Psoas muscle (tissue), 8 donors: ENCODE measurements around the gene SMIM28. TPM values are rescaled to one million over a fixed set of nuclear protein-coding genes. Genes with fewer than 3 reads are reported as not detected.

Experiments used
- ATAC-seq, 4 donors: fragments of 200-7000 bp; cut with Tn5 transposase; one replicate each; pipeline ENCODE4 v1.9.1; 2020; ENCODE audit warnings: moderate library complexity in 3 of 4, mild to moderate bottlenecking in 2 of 4
- DNase-seq, 2 donors: peaks; one replicate each; pipeline ENCODE4 v3.0.0-alpha.2; 2020
- H3K27ac ChIP-seq: fragments of 200-600 bp; one replicate; pipeline ENCODE4 v1.8.0; 2022
- H3K27me3 ChIP-seq, 3 donors: fragments of 200-600 bp in 1 of 3; one replicate each; pipeline versions ENCODE4 v1.6.1 to v1.8.0; 2013 to 2022; ENCODE audit warnings: low read length in 2 of 3, mild to moderate bottlenecking in 2 of 3, moderate library complexity in 1 of 3; ENCODE audit not compliant: insufficient read depth in 3 of 3
- H3K36me3 ChIP-seq, 2 donors: fragments of 200-600 bp in 1 of 2; one replicate each; pipeline versions ENCODE4 v1.6.1 to v1.8.0; 2013 to 2022; ENCODE audit warnings: low read depth in 1 of 2, mild to moderate bottlenecking in 1 of 2, moderate library complexity in 1 of 2; ENCODE audit not compliant: insufficient read depth in 1 of 2
- H3K4me1 ChIP-seq: fragments of 200-600 bp; one replicate; pipeline ENCODE4 v1.8.0; 2022
- H3K4me3 ChIP-seq: fragments of 200-600 bp; one replicate; pipeline ENCODE4 v1.8.0; 2022; ENCODE audit warnings: mild to moderate bottlenecking
- H3K9me3 ChIP-seq: fragments of 200-600 bp; one replicate; pipeline ENCODE4 v1.8.0; 2022
- CTCF ChIP-seq: fragments of 200-600 bp; IDR thresholded peaks from one replicate; pipeline ENCODE4 v1.8.0; 2022; ENCODE audit warnings: antibody characterized with exemption
- WGBS, 3 donors: extraction: QIAGEN DNeasy Blood & Tissue Kit; methylation state at CpG; one replicate each; pipeline versions ENCODE4 v1.1.6 to v1.1.7; 2013; 5-methylcytosine and 5-hydroxymethylcytosine counted together
- intact Hi-C, 2 donors: fragments of 100-400 bp; cut with DNase I; formaldehyde crosslinking; loops; one replicate each; pipeline versions ENCODE4 v1.11.0 to v1.14.2; 2022
- polyA plus RNA-seq, 3 donors: library from polyadenylated mRNA; stranded (reverse); fragments of 200-250 nt; gene quantifications; one replicate each; pipeline ENCODE4 v1.2.3, GENCODE V29; 2013
- total RNA-seq, 4 donors: library from RNA; stranded (reverse); fragmentation: NEBNext Ultra II Directional in 2 of 4; extraction: Animal tissue kit (Norgen Biotek cat#: 25700) in 2 of 4; gene quantifications; one replicate each; pipeline versions ENCODE4 v1.2.1 to v1.2.4, GENCODE V29; 2021 to 2023
- donor health status: healthy with polysubstance abuse.
- donor health status: DM: no; HTN: no; CAD: no; lungs with moderate emphysema.
- donor health status: Bipolar disorder and iron deficiency.
- donor health status: healthy.
- donor health status: DM: yes; HTN: yes; CAD: no.
- donor health status: DM: no; HTN: no; CAD: no.
- donor health status: DM: no; HTN: no; CAD: no.
- donor health status: DM: yes; HTN: yes; CAD: no.

SMIM28 gene
- total and polyA plus RNA-seq, 7 donors, result not detected

- H3K4me3 ChIP-seq, result no peak overlapping the region
- no peaks in the 10 kb centered on the region for H3K36me3 ChIP-seq
- no peaks in the 10 kb centered on the region for H3K4me1 ChIP-seq
- H3K9me3 ChIP-seq, result no peaks in the 10 kb centered on the region
- no peak for TF ChIP-seq CTCF
- DNase-seq, result no peak
- no peak overlapping the region for H3K27ac ChIP-seq
- no peaks in the 10 kb centered on the region for H3K27me3 ChIP-seq
- WGBS, 3 donors, result 82 to 83% (median 83%) methylated on average over 14 of the region's 14 CpGs
- intact Hi-C loops, result no loop called here
- no peak for ATAC-seq
Measured at GRCh38 chr6:138334000-138334399, 43.7 kb upstream of the SMIM28 start.

DNA sequence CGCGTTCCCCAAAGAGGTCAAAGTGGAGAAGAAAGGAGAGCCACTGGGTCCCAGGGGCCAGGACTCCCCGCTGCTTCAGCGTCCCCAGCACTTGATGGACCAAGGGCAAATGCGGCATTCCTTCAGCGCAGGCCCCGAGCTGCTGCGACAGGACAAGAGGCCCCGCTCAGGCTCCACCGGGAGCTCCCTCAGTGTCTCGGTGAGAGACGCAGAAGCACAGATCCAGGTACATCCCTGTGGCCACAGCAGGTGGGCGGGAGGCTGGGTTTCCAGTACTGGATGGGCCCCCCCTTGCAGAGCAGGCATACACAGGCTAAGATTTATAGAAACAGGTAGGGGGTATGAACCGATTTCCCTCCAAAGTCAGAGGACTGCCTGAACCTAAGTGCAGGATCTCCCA is 42.7 kb upstream of the SMIM28 start:
- Histone ChIP-seq H3K27ac (no peak overlapping the region), H3K4me3 (no peak overlapping the region), H3K36me3 (no peaks in the 10 kb centered on the region), H3K27me3 (no peaks in the 10 kb centered on the region), H3K9me3 (no peaks in the 10 kb centered on the region), H3K4me1 (no peaks in the 10 kb centered on the region)
- no peak for DNase-seq
- WGBS, 3 donors, result 94 to 96% (median 95%) methylated on average over 14 of the region's 14 CpGs
- TF ChIP-seq CTCF, result no peak
- no peak for ATAC-seq
- intact Hi-C loops, result no loop called here

GRCh38 chr6:138336221-138336620 is 41.5 kb upstream of the SMIM28 start:
- Histone ChIP-seq H3K27me3 (no peaks in the 10 kb centered on the region), H3K9me3 (no peaks in the 10 kb centered on the region), H3K27ac (no peak overlapping the region), H3K4me1 (no peaks in the 10 kb centered on the region), H3K36me3 (no peaks in the 10 kb centered on the region), H3K4me3 (no peak overlapping the region)
- ATAC-seq, result no peak
- 85 to 91% (median 90%) methylated on average over 8 of the region's 8 CpGs for WGBS, 3 donors
- no peak for TF ChIP-seq CTCF
- intact Hi-C loops, result no loop called here
- no peak for DNase-seq

DNA sequence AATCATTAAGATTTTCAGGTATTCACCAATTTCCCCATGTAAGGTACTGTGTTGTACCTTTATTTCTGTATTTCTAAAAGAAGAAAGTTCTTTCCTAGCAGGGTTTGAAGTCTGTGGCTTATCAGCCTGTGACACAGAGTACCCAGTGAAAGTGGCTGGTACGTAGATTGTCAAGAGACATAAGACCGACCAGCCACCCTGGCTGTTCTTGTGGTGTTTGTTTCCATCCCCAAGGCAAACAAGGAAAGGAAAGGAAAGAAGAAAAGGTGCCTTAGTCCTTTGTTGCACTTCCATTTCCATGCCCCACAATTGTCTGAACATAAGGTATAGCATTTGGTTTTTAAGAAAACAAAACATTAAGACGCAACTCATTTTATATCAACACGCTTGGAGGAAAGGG is 40.6 kb upstream of the SMIM28 start:
- H3K9me3 ChIP-seq, result no peaks in the 10 kb centered on the region
- DNase-seq, result no peak
- H3K27ac ChIP-seq, result no peak overlapping the region
- no peak overlapping the region for H3K4me3 ChIP-seq
- no peaks in the 10 kb centered on the region for H3K27me3 ChIP-seq
- 95 to 97% (median 95%) methylated on average over 4 of the region's 4 CpGs for WGBS, 3 donors
- no peak for ATAC-seq
- H3K36me3 ChIP-seq, result no peaks in the 10 kb centered on the region
- no peaks in the 10 kb centered on the region for H3K4me1 ChIP-seq
- no peak for TF ChIP-seq CTCF
- intact Hi-C loops, result no loop called here

DNA sequence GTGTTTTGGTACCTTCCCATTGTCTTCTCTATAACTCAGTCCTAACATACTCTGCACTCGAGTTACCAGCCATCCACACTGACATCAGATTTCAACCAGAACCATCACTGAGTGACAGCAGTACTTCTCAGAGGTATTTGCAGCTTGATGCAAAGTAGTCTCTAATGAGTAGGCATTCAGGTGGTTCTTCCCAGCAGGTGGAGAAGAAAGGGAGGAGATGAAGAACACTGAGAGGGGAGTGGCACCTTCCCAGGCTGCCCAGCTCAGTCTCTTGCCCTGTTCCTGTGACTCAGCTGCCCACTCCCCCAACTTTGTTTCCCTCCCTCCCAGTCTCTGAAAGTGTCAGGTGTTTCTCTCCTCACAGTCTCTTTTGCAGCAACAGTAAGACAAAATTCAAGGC is 38.7 kb upstream of the SMIM28 start:
- 54 to 63% (median 54%) methylated on average over 1 of the region's 1 CpG for WGBS, 3 donors
- TF ChIP-seq CTCF, result no peak
- Histone ChIP-seq H3K4me3 (no peak overlapping the region), H3K36me3 (no peaks in the 10 kb centered on the region), H3K9me3 (no peaks in the 10 kb centered on the region), H3K27ac (no peak overlapping the region), H3K4me1 (no peaks in the 10 kb centered on the region), H3K27me3 (no peaks in the 10 kb centered on the region)
- DNase-seq (no peak), ATAC-seq (no peak)
- intact Hi-C loops, result no loop called here
